Mammary epithelial cell (primary cell): ENCODE measurements around the gene ATP1A4.

Experiments
- CTCF ChIP-seq, 2 donors: IDR thresholded peaks in 1 of 2; conservative IDR thresholded peaks in 1 of 2; 2 replicates each; pipeline ENCODE4 v1.5.1; 2011 to 2012; ENCODE audit warnings: inconsistent platforms in 2 of 2, low read length in 2 of 2, mild to moderate bottlenecking in 2 of 2, control low read depth in 1 of 2, low read depth in 1 of 2; ENCODE audit not compliant: insufficient read depth in 1 of 2; ENCODE audit errors: extremely low read depth in 1 of 2
- EZH2 ChIP-seq: IDR thresholded peaks from 2 replicates; pipeline ENCODE4 v1.6.1; 2012; ENCODE audit warnings: low read length, inconsistent platforms, borderline replicate concordance

GRCh38 chr1:160197231-160197630 lies 45.8 kb downstream of the ATP1A4 start:
- TF ChIP-seq CTCF (conservative IDR thresholded peaks at IDR 0.05 in 1 of 2, IDR thresholded peaks at IDR 0.05 in 1 of 2; ENCODE audit: extremely low read depth in 1 of 2, insufficient read depth in 1 of 2, low read depth in 1 of 2, low read length in 2 of 2) (no peak), EZH2 (no peak)
